Right cardiac atrium (tissue), 5 donors: Measurements from ENCODE around the gene CLECL1. TPM values are rescaled to one million over a fixed set of nuclear protein-coding genes. Genes with fewer than 3 reads are reported as not detected.
"Not testable (repeated sequence)": the region's sequence is repeated elsewhere in the genome, so short reads cannot be mapped to it uniquely, and the experiment has no call there.

ENCODE experiments used
- ATAC-seq, 2 donors: fragments of 200-7000 bp; cut with Tn5 transposase; one replicate each; pipeline versions ENCODE4 v1.8.0 to v1.9.1; 2020; ENCODE audit warnings: moderate library complexity in 2 of 2, mild to moderate bottlenecking in 1 of 2
- DNase-seq, 3 donors: peaks; one replicate each; pipeline ENCODE4 v3.0.0-alpha.2; 2020
- H3K27ac ChIP-seq: one replicate; pipeline ENCODE4 v1.5.1; 2013; ENCODE audit warnings: mild to moderate bottlenecking, low read length, control low read depth, moderate library complexity
- H3K27me3 ChIP-seq: one replicate; pipeline ENCODE4 v1.6.1; 2013; ENCODE audit not compliant: control insufficient read depth, insufficient read depth
- H3K4me1 ChIP-seq: one replicate; pipeline ENCODE4 v1.6.1; 2013; ENCODE audit warnings: low read length; ENCODE audit not compliant: control insufficient read depth, insufficient read depth
- H3K4me3 ChIP-seq: one replicate; pipeline ENCODE4 v1.5.1; 2013; ENCODE audit warnings: low read length, control low read depth
- H3K9me3 ChIP-seq: one replicate; pipeline ENCODE4 v1.6.1; 2013; ENCODE audit warnings: low read length; ENCODE audit not compliant: control insufficient read depth
- WGBS: extraction: QIAGEN DNeasy Blood & Tissue Kit; methylation state at CpG from one replicate; pipeline ENCODE4 v1.1.7; 2013; 5-methylcytosine and 5-hydroxymethylcytosine counted together
- intact Hi-C, 4 donors: fragments of 100-400 bp; cut with DNase I; formaldehyde crosslinking; loops; one replicate each; pipeline versions ENCODE4 v1.11.0 to v1.14.0; 2022 to 2023
- polyA plus RNA-seq: library from polyadenylated mRNA; stranded (reverse); fragments of 200-250 nt; gene quantifications from one replicate; pipeline ENCODE4 v1.2.3, GENCODE V29; 2013
- total RNA-seq, 4 donors: library from RNA; stranded (reverse); fragmentation: NEBNext Ultra II Directional; extraction: Animal tissue kit (Norgen Biotek cat#: 25700); gene quantifications; one replicate each; pipeline ENCODE4 v1.2.1, GENCODE V29; 2021
- donor health status: healthy with polysubstance abuse.
- donor health status: DM: no; HTN: yes; CAD: no.
- donor health status: DM: no; HTN: no; CAD: no.
- donor health status: DM: no; HTN: yes; CAD: no; lungs with severe emphysema.
- donor health status: DM: yes; HTN: yes; CAD: no.

The CLECL1 gene
- total and polyA plus RNA-seq, 5 donors, result 0.14 to 1.2 (median 0.60) TPM; not detected in 2

- intact Hi-C loops, result loop anchor here in 2 of 4 donors (10.0 kb wide), 2 partner anchors 60 to 370 kb away; no protein-coding TSS in a partner anchor
- not testable (repeated sequence) for H3K9me3 ChIP-seq, DNase-seq, H3K4me1 ChIP-seq, H3K27me3 ChIP-seq, ATAC-seq, H3K27ac ChIP-seq, H3K4me3 ChIP-seq
- 94% methylated on average over 5 of the region's 5 CpGs for WGBS
Observed at GRCh38 chr12:9704561-9704960, 28.3 kb downstream of the CLECL1 start.

GRCh38 chr12:9702255-9702654 is 30.6 kb downstream of the CLECL1 start:
- Histone ChIP-seq H3K4me1 (peaks cover 2% of the 10 kb centered on the region), H3K27ac (no peak overlapping the region), H3K4me3 (no peak overlapping the region), H3K9me3 (no peaks in the 10 kb centered on the region), H3K27me3 (no peaks in the 10 kb centered on the region)
- 75% methylated on average over 3 of the region's 3 CpGs for WGBS
- ATAC-seq (no peak), DNase-seq (peak in 1 of 3 donors; percentile 42)
- intact Hi-C loops, result loop anchor here in 2 of 4 donors (10.0 kb wide), 2 partner anchors 57 to 367 kb away; no protein-coding TSS in a partner anchor

DNA sequence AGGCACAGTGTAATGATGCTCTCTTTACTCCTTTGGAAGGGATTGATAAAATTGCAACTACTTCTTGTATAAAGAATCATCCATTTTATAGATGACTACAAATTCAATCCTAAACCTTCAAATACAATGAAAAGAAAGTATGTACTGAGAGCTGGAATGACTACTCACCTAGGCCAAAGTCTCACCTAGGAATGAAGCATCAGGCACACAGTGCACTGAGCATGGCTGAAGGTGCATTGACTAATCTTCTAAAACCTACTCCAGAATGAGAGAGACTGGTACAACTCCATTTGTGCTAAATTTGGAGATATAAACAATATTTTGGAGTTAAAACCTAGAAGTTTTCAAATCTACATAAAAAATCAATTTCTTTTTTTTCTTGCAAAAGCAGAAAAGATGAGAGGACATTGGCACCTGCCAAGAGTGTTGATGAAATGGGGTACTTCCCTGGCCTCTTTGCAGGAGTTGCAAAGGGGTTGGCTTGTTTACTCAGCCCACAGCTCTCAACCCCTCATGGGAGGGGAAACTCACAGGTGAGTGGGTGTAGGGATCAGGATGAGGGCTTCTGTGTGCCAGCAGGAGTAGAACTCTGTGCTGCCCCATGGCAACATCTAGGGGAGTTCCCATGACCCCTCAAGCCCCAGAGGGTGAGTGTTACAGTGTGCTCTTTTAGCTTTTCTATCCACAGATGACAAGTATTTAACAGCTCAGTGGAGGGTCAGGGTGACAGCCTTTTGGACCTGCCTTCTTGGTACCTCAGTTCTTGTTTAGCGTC is 31.3 kb downstream of the CLECL1 start:
- H3K4me3 ChIP-seq, result no peak overlapping the region
- no peak for DNase-seq
- intact Hi-C loops, result loop anchor here in 2 of 4 donors (10.0 kb wide), 2 partner anchors 57 to 367 kb away; no protein-coding TSS in a partner anchor
- H3K9me3 ChIP-seq, result no peaks in the 10 kb centered on the region
- H3K27ac ChIP-seq, result no peak overlapping the region
- no peaks in the 10 kb centered on the region for H3K27me3 ChIP-seq
- 93% methylated on average over 1 of the region's 1 CpG for WGBS
- ATAC-seq, result no peak
- H3K4me1 ChIP-seq, result peaks cover 2% of the 10 kb centered on the region

DNA sequence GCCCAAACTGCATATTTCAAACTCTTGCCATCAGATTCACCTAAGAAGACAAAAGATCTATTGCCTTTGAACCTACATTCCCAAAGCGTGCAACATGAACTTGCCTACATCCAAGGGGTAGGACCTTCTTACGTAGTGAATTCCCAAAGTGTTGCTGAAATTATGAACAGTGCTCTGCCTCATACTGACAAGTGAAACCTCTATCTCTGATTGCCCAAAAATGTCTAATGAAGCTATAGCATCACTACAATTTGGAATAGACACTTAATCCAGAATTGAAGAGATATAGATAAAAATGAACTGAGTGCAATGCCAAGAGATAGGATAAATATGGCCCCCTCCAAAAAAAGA is 32.3 kb downstream of the CLECL1 start:
- peak in 1 of 2 donors; percentile 47 for ATAC-seq
- Histone ChIP-seq H3K4me3 (no peak overlapping the region), H3K4me1 (peaks cover 2% of the 10 kb centered on the region), H3K9me3 (no peaks in the 10 kb centered on the region), H3K27ac (no peak overlapping the region), H3K27me3 (no peaks in the 10 kb centered on the region)
- 44% methylated on average over 2 of the region's 2 CpGs for whole genome bisulfite sequencing
- intact Hi-C loops, result loop anchor here in 2 of 4 donors (10.0 kb wide), 2 partner anchors 56 to 366 kb away; no protein-coding TSS in a partner anchor
- no peak for DNase-seq

- WGBS, result 19% methylated on average over 2 of the region's 2 CpGs
Observed at GRCh38 chr12:9699898-9700605, 32.8 kb downstream of the CLECL1 start.

GRCh38 chr12:9699269-9699897 is 33.5 kb downstream of the CLECL1 start:
- peak; percentile 39 to 66 for ATAC-seq
- peak overlapping the region; percentile 68 for H3K27ac ChIP-seq
- H3K9me3 ChIP-seq, result no peaks in the 10 kb centered on the region
- H3K27me3 ChIP-seq, result no peaks in the 10 kb centered on the region
- 28% methylated on average over 1 of the region's 1 CpG for WGBS
- intact Hi-C loops, result no loop called here
- H3K4me3 ChIP-seq, result no peak overlapping the region
- DNase-seq, result no peak
- H3K4me1 ChIP-seq, result peaks cover 2% of the 10 kb centered on the region

More at GRCh38 chr12:9699898-9700605, 32.8 kb downstream of the CLECL1 start:
- peak; percentile 67 to 70 for ATAC-seq
- intact Hi-C loops, result loop anchor here in 2 of 4 donors (10.0 kb wide), 2 partner anchors 55 to 365 kb away; no protein-coding TSS in a partner anchor
- Histone ChIP-seq H3K27me3 (no peaks in the 10 kb centered on the region), H3K27ac (peak overlapping the region; percentile 68), H3K9me3 (no peaks in the 10 kb centered on the region), H3K4me3 (no peak overlapping the region), H3K4me1 (peaks cover 2% of the 10 kb centered on the region)
- no peak for DNase-seq

- Histone ChIP-seq H3K27ac (no peak overlapping the region), H3K4me1 (peaks cover 2% of the 10 kb centered on the region), H3K4me3 (no peak overlapping the region), H3K9me3 (no peaks in the 10 kb centered on the region), H3K27me3 (no peaks in the 10 kb centered on the region)
- DNase-seq, result no peak
- no peak for ATAC-seq
- WGBS, result 72% methylated on average over 2 of the region's 2 CpGs
- intact Hi-C loops, result no loop called here
Observed at GRCh38 chr12:9698681-9699080, 34.2 kb downstream of the CLECL1 start.

- no peaks in the 10 kb centered on the region for H3K9me3 ChIP-seq
- no peak overlapping the region for H3K4me3 ChIP-seq
- DNase-seq (no peak), ATAC-seq (no peak)
- no peaks in the 10 kb centered on the region for H3K27me3 ChIP-seq
- intact Hi-C loops, result no loop called here
- H3K27ac ChIP-seq, result no peak overlapping the region
- H3K4me1 ChIP-seq, result peaks cover 2% of the 10 kb centered on the region
Observed at GRCh38 chr12:9697619-9698018, 35.3 kb downstream of the CLECL1 start.

DNA sequence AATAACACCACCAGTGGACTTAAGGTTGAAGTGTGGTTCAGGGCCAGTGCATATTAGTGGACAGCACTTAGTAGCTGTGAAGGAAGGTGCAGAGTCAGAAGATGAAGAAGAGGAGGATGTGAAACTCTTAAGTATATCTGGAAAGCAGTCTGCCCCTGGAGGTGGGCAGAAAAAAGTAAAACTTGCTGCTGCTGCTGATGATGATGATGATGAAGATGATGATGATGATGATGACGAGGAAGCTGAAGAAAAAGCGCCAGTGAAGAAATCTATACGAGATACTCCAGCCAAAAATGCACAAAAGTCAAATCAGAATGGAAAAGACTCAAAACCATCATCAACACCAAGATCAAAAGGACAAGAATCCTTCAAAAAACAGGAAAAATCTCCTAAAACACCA is 37.2 kb downstream of the CLECL1 start:
- ATAC-seq, H3K27me3 ChIP-seq, H3K9me3 ChIP-seq, DNase-seq, intact Hi-C loops, H3K4me3 ChIP-seq, H3K27ac ChIP-seq, H3K4me1 ChIP-seq: not testable (repeated sequence)
- WGBS, result 98% methylated on average over 3 of the region's 3 CpGs

DNA sequence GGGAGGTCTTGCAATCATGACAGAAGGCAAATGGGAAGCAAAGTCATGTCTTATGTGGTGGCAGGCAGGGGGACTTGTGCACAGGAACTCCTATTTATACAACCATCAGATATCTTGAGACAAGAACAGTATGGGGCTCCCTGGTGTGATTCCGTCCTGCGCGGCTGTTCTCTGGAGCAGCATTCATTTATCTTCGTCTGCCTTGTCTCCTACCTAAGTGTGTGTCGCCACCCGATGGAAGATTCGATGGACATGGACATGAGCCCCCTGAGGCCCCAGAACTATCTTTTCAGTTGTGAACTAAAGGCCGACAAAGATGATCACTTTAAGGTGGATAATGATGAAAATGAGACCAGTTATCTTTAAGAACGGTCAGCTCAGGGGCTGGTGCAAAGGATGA is 37.7 kb downstream of the CLECL1 start:
- DNase-seq, H3K4me1 ChIP-seq, intact Hi-C loops, H3K27me3 ChIP-seq, H3K27ac ChIP-seq, ATAC-seq, H3K9me3 ChIP-seq, H3K4me3 ChIP-seq: not testable (repeated sequence)
- WGBS, result 87% methylated on average over 9 of the region's 9 CpGs

DNA sequence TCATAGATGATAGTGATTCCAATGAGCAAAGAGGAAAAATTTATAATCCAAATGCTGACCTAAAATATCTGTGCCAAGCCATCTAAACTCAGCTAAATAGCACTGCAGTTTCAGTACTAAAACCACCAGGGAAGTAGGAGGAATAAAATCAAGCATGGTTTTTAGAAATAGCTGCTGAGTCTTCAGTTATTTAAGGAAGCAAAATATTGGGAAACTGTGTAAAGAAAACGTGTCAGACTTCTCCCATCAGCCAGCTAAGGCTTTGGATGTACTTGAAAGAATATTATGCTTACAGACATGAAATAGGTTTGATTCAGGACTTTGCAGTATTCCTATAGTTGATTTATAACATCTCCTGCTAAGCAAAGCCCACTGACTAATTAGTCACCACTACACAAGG is 38.7 kb downstream of the CLECL1 start:
- ATAC-seq (no peak), DNase-seq (no peak)
- Histone ChIP-seq H3K4me3 (no peak overlapping the region), H3K27me3 (no peaks in the 10 kb centered on the region), H3K9me3 (no peaks in the 10 kb centered on the region), H3K4me1 (peaks cover 2% of the 10 kb centered on the region), H3K27ac (no peak overlapping the region)
- intact Hi-C loops, result no loop called here
- WGBS, result 69% methylated on average over 1 of the region's 1 CpG
